Activated CD8-positive, alpha-beta memory T cell treated with anti-CD3 and anti-CD28 coated beads, Interleukin-2, amount 50 U/mL, for 4 hours (primary cell): ENCODE measurements around the gene COP1.
"Not testable (repeated sequence)": the region's sequence is repeated elsewhere in the genome, so short reads cannot be mapped to it uniquely, and the experiment has no call there.

ENCODE experiments used
- DNase-seq: peaks from one replicate; pipeline ENCODE4 v3.0.0-alpha.2; 2020

Gene COP1

DNA sequence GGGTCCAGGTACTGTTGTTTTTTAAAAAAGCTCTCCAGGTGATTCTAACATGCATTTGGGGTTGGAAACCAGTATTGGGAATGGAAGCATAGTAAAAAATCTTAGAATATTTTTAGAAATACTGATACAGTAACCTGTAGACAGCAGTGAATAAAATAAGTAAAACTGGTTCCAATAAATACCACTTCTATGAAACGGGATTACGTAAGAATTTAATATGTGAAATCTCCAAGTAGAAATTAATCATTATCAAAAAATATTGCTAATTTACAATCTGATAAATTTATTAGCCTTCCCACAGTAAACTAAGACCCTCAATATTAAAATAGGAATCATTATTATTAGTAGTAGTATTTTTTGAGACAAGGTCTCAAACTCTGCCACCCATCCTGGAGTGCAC lies 177.5 kb downstream of the COP1 start:
- no peak for DNase-seq

DNA sequence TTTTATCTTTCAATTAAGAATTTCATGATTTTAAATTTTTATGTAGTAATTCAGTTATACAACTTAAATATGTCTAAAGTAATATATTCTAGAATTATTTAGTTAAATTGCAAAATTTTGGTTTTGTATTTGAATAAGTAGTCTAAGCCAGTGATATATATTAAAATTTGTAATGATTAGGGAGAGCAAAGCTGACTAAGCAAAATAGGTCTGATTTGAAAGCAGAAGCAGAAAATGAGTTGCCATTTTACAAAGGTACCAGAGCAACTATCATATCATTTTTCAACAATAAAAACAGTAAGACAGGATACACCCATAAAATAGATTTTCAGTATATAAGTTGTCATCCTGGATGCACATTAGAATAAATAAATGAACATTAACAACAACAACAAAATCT lies 177.9 kb downstream of the COP1 start:
- DNase-seq: no peak

DNA sequence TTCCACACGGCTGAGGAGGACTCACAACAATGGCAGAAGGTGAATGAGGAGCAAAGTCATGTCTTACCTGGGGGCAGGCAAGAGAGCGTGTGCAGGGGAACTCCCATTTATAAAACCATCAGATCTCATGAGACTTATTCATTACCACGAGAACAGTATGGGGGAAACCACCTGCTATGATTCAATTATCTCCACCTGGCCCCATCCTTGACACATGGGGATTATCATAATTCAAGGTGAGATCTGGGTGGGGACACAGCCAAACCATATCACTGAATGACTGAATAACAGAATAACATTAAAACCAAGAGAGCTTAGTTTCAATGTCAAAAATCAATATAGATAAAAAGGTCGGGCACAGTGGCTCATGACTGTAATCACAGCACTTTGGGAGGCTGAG lies 179.2 kb downstream of the COP1 start:
- not testable (repeated sequence) for DNase-seq

DNA sequence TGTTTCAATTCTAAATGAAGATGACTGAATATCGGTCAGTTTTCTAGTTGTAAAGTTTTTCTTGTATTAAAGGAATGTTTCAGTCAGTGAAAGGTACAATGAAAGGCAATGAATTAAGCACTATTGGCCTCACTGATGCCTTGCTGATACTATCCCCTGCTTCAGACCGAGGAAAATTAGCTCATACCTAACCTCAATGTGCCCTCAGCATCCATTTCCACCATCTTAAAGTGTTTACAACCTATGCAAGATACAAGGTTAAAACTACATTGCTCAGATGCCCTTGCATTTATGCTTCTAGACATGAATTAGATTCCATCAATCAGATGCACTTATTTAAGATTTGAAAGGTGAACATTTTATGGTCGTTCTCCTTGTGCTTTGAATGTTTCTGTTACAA lies 184.5 kb downstream of the COP1 start:
- DNase-seq: no peak

DNA sequence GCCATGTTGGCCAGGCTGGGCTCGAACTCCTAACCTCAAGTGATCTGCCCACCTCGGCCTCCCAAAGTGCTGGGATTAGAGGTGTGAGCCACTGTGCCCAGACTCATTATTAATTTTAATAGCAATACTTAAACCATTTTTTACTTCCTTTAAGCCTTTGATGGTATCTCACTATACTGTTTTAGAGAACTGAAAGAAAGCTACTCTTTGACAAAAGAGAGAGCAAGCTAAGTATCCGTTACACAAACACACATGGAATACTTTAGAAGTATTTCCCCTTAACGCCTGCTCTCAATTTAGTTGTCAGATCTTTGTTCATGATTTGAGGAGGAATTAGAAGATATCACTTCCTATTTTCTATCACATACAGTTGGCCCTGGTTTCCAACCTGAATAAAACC lies 189.4 kb downstream of the COP1 start:
- no peak for DNase-seq

DNA sequence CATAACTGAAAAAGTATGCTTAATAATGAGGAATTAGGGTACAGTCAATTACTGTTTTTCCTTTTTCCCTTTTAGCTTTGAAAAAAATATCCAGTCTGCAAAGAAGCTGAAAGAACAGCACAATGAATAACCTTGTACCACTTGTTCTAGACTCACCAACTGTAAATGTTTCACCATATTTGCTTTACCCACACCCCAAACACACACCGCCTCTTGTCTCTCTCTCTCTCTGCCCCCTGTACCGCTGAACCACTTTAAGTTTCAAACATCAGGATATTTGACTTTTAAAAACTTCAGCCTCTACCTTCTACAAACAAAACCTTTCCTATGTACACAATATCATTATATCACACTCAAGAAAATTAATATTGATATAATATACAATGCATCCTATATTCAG lies 197.1 kb downstream of the COP1 start:
- no peak for DNase-seq

DNA sequence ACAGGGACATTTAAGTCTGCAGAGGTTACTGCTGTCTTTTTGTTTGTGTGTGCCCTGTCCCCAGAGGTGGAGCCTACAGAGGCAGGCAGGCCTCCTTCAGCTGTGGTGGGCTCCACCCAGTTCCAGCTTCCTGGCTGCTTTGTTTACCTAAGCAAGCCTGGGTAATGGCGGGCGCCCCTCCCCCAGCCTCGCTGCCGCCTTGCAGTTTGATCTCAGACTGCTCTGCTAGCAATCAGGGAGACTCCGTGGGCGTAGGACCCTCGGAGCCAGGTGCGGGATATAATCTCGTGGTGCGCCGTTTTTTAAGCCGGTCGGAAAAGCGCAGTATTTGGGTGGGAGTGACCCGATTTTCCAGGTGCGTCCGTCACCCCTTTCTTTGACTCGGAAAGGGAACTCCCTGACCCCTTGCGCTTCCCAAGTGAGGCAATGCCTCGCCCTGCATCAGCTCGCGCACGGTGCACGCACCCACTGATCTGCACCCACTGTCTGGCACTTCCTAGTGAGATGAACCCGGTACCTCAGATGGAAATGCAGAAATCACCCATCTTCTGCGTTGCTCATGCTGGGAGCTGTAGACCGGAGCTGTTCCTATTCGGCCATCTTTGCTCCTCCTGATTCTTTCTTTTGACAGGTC lies 199.2 kb downstream of the COP1 start:
- DNase-seq: not testable (repeated sequence)

DNA sequence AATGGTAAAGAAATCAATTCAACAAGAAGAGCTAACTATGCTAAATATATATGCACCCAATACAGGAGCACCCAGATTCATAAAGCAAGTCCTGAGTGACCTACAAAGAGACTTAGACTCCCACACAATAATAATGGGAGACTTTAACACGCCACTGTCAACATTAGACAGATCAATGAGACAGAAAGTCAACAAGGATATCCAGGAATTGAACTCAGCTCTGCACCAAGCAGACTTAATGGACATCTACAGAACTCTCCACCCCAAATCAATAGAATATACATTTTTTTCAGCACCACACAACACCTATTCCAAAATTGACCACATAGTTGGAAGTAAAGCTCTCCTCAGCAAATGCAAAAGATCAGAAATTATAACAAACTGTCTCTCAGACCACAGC lies 212.4 kb downstream of the COP1 start:
- not testable (repeated sequence) for DNase-seq

DNA sequence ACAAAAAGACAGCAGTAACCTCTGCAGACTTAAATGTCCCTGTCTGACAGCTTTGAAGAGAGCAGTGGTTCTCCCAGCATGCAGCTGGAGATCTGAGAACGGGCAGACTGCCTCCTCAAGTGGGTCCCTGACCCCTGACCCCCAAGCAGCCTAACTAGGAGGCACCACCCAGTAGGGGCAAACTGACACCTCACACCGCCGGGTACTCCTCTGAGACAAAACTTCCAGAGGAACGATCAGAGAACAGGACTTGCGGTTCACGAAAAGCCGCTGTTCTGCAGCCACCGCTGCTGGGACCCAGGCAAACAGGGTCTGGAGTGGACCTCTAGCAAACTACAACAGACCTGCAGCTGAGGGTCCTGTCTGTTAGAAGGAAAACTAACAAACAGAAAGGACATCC lies 214.3 kb downstream of the COP1 start:
- DNase-seq: not testable (repeated sequence)

DNA sequence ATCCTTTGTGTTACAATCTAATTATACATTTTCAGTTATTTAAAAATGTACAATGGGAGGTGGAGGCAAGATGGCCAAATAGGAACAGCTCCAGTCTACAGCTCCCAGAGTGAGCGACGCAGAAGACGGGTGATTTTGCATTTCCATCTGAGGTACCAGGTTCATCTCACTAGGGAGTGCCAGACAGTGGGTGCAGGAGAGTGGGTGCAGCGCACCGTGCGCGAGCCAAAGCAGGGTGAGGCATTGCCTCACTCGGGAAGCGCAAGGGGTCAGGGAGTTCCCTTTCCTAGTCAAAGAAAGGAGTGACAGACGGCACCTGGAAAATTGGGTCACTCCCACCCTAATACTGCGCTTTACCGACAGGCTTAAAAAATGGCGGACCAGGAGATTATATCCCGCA lies 214.9 kb downstream of the COP1 start:
- DNase-seq: not testable (repeated sequence)

DNA sequence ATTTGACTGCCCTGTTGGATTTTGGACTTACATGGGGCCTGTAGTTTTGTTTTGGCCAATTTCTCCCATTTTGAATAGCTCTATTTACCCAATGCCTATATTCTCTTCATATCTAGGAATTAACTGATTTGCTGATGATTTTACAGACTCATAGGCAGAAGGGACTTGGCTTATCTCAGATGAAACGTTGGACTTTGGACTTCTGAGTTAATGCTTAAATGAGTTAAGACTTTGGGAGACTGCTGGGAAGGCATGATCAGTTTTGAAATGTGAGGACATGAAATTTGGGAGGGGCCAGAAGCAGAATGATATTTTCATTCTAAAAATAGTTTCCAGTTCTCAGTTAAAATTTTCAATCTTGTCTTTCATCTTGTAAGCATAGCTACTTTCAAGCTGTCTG lies 222.3 kb downstream of the COP1 start:
- no peak for DNase-seq

DNA sequence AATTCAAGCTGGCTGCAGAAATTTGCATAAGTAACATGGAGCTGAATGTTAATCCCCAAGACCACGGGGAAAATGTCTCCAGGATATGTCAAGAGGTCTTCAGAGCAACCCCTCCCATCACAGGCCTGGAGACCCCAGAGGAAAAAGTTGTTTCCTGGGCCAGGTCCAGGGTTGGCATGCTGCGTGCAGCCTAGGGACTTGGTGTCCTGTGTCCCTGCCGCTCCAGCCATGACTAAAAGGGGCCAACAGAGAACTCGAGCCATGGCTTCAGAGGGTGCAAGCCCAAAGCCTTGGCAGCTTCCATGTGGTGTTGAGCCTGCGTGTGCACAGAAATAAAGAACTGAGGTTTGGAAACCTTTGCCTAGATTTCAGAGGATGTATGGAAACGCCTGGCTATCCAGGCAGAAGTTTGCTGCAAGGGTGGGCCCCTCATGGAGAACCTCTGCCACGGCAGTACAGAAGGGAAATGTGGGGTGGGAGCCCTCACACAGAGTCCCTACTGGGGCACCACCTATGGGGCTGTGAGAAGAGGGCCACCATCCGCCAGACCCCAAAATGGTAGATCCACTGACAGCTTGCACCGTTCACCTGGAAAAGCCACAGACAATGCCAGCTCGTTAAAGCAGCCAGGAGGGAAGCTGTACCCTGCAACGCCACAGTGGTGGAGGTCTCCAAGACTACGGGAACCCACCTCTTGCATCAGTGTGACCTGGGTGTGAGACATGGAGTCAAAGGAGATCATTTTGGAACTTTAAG lies 222.9 kb downstream of the COP1 start:
- DNase-seq: no peak

DNA sequence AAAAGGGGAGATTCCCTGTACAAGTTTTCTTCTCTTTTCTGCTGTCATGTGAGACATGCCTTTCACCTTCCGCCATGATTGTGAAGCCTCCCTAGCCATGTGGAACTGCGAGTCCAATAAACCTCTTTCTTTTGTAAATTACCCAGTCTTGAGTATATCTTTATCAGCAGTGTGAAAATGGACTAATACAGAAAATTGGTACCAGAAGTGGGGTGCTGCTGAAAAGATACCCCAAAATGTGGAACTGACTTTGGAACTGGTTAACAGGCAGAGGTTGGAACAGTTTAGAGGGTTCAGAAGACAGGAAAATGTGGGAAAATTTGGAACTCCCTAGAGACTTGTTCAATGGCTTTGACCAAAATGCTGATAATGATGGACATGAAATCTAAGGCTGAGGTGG lies 223.7 kb downstream of the COP1 start:
- DNase-seq: not testable (repeated sequence)

DNA sequence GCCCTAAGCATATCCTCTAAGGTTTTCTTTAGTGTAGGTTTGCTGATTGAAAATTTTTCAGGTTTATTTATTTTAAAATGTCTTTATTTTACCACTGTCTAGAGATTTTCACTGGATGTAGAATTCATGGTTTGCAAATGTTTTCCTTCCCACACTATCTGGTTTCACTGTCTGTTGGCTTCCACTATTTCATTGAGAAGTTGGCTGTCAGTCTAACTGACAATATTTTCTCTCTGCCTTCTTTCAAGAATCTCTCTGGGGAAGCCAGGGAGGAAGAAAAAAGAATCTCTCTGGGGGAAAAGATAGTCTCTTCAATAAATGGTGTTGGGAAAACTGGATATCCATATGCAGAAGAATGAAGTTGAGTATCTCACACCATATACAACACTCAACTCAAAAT lies 226.0 kb downstream of the COP1 start:
- DNase-seq: no peak

DNA sequence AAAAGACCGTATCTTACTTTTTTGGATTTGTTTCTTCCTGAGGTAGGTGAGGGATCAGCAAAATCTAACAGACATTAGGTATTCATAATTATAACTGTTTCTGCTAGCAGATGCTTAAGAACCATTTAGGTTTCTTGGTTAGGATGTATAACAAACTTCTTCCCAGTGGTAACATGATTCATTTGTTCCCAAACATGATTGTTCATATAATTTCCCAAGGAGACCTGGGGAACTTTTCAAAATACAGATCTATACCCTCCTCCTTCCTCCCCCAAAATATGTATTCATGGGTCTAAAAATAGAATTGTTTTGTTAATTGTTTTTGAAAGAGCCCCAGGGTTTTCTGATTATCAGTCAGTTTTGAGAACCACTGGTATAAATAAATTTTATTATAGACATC lies 228.2 kb downstream of the COP1 start:
- DNase-seq: no peak

DNA sequence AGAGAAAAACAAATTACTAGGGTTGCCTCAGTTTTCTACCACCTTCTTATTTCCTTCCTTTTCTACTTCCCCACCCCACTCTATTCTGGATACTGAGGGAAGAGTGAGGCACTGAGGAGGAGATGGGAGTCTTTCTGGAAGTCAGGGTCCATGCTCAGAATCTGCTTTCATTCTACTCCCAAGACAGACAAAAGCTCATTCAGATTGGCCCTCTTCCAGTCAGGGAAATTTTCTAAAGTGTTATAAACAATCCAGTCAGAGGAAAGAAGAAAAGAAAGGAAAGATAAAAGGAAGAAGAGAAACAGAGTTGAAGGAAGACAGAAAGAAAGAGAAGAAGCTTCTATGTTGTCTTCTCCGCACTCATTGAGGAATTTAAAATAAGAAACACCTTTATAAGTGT lies 228.6 kb downstream of the COP1 start:
- no peak for DNase-seq

DNA sequence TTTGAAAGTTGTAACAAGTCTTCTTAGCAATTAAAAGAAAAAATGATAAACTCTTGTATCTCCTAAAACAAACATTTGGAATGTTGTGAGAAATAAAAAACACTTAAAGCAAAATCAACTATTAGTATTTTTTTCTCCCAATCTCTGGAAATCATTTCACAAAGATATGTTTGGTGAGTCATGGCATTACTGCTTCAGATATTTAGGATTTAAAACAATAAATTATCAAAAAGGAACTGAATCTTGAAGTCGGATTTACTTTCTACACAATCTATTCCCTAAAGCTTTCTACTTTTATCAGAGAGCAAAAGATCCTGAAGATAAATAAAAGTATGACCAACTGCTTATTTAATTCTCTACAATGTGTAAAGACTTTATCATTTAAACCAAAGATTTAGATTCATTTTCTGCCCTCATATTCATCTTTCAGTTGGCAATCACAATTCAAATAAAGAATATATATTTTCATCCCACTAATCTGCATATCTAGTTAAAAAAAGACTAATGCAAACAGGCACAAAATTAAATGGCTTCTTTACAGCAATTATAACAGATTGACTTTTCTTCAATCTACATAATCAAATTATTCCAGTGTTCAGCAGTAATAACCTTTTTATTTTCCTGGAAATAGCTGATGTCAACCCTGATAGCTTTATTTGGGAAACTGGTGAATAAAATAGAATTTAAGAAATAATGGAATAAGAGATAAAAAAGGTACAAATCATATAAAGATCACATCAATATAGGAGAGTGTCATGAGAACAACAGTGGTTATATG lies 230.0 kb downstream of the COP1 start:
- DNase-seq: no peak

DNA sequence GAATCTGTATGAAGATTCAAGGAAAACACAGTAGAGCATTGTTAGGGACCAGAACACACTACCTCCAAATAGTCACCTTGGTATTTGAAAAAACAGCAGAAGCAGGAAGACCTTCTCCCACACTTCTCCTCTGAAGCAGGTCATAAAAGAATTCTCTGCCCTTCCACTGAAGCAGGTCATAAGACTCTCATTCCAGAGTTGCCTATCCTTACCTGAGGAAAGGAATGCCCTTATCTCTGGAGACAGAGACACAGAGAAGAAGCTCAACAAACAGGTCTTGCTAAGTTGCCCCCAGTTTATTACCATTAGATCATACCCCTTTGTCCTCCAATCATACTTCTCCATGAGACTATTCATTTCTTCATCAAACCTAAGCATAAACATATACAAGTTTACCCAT lies 237.9 kb downstream of the COP1 start:
- no peak for DNase-seq

DNA sequence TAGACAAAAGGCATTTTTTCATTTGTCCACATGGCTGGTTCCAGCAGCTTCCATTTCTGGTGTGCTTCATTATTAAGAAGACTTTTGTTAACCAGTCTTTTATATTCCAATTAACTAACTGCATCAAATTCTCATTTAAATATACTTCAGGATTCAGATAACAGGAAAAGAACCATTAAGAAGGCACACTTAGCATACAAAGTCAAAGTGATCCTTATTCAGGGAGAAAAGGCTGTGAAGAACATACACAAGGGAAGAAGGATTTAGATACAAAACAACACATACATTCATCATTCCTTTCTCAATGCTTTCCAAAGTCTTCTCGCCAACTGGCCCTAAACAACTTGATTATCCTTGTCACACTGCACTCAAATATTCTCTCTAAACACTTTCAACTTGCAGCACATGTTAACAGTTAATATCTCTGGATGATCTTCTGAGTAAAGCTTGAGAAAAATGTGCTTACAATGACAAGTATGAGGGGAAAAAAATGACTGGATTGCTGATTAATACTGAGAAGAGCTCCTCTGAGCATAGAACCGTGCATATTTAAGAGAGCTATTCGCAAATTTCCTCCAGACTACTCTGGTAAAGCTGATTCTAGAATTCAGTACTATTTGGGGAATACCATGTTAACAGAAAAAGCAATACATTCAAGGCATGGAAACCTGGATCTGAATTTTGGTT lies 238.5 kb downstream of the COP1 start:
- DNase-seq: no peak

DNA sequence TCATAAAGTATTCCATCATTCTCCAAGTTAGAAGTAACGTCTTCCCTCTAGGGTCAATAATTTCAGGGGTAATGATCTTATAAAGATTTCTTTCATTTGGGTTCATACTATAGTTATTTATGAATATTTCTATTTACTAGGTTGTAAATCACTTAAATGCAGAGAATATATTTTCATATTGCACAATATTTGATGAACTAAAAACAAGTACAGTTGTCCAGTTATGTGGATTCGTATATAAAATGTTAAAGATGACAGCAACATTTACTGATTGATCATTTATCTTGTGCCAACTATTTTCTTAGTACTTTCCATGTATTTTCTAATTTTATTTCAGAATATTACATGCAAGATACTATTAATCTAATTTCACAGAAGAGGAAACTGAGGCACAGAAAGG lies 243.3 kb downstream of the COP1 start:
- no peak for DNase-seq

DNA sequence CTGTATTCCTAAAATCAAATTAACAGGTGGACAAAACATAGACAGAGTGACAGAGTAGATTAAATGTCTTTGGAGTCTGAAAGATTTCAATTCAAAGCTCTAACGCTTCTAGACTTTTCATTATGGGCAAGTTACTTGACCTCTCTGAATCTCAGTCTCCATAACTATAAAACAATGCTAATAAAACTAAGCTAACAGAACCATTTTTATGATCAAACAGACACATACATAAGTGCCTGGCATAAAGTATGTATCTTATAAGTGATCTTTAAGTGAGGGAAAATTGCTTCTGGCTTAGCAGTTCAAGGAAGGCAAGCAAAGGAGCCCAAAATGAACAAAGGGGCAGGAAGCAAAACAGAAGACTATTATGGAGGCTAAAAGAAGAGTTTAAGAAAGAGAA lies 246.9 kb downstream of the COP1 start:
- no peak for DNase-seq

DNA sequence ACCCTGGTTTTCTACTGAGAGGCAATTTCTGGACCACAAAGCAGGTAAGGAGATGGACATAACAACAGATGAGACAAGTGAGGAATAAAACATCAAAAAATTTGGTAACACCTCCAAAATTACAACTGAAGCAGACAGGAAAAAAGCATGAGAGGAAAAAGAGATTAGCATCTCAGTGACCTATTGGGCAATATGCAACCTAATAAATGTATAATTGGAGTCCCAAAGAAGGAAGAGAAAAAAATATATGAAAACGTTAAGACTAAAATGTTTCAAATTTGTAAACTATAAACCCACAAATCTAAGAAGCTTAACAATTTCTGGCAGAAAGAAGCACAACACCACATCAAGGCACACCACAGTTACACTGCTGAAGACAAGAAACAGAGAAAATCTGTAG lies 255.5 kb downstream of the COP1 start:
- DNase-seq: no peak

DNA sequence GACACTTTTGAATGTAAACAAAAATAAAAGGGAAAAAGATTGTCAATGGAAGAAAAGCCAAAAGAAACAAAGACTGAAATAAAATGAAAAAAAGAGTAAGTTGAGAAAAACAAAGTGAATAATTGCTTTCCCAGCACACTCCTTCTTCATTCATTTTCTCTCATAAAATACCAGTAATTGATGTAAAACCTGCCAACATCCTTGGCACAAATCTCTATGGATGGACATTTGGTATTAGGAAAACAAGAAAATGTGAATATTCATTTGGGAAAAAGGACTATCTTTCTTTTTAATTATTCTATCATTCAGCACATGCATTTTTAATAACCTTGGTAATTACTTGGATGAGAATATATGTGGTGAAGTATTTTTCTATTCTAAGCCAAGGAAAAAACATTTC lies 259.3 kb downstream of the COP1 start:
- no peak for DNase-seq

DNA sequence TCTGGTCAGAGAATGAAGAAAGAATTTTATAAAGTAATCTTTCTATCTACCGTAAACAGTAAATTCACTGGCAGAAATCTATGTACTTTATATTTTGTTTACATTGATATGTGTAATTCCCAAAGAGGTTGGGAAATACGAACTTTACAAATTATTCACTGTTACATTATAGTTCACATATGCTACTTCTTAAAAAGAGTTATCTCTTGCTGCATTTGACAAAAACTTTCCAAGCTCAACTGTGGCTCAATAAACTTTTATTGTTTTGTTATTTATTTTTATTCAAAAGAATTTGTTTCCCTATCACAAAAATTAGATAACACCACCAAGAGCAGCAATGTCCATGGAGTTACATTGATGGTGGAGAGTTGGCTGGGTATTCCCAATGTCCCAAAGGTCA lies 262.5 kb downstream of the COP1 start:
- no peak for DNase-seq
